Measurements from ENCODE around the gene MLLT10. TPM values are rescaled to one million over a fixed set of nuclear protein-coding genes. Genes with fewer than 3 reads are reported as not detected.
"Not testable (repeated sequence)": the region's sequence is repeated elsewhere in the genome, so short reads cannot be mapped to it uniquely, and the experiment has no call there.

MLLT10 gene
- total RNA-seq, 1 experiment from 2014 or later: 39.3 TPM

GRCh38 chr10:21600804-21601433, 66.9 kb downstream of the MLLT10 start:
- H3K4me1 ChIP-seq: no peaks in the 10 kb centered on the region

GRCh38 chr10:21602313-21602712, 68.3 kb downstream of the MLLT10 start:
- DNase-seq: no peak
- H3K27me3 ChIP-seq: no peaks in the 10 kb centered on the region
- no peaks in the 10 kb centered on the region for H3K4me1 ChIP-seq
- no peaks in the 10 kb centered on the region for H3K9me3 ChIP-seq (replicated peaks)
- peaks cover under 1% of the 10 kb centered on the region for H3K36me3 ChIP-seq
- no peak overlapping the region for H3K27ac ChIP-seq
- H3K4me3 ChIP-seq: no peak overlapping the region

More at GRCh38 chr10:21600804-21601433, 66.9 kb downstream of the MLLT10 start:
- no peak for DNase-seq
- Histone ChIP-seq H3K27ac (no peak overlapping the region), H3K4me3 (no peak overlapping the region), H3K9me3 (replicated peaks) (no peaks in the 10 kb centered on the region), H3K36me3 (no peaks in the 10 kb centered on the region; the same call in 1 of the 2 replicates), H3K27me3 (no peaks in the 10 kb centered on the region)

DNA sequence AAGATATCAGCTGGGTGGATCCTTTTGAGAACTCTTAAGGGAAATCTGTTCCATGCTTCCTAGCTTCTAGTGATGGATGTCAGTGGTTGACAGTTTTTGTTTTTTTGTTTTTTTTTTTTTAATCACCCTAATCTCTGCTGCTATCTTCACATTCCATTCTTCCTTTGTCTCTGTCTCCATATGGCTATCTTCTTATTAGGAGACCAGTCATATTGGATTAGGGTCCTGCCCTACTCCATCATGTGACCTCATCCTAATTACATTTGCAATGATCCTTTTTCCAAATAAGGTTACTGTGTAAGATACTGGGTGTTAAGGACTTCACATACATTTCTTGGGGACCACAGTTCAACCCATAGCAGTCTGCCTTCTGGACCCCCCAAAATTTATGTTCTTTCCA, 69.7 kb downstream of the MLLT10 start:
- H3K36me3 ChIP-seq: peaks cover 4% of the 10 kb centered on the region
- H3K9me3 ChIP-seq (replicated peaks): no peaks in the 10 kb centered on the region
- H3K27me3 ChIP-seq: no peaks in the 10 kb centered on the region
- no peak overlapping the region for H3K4me3 ChIP-seq
- no peaks in the 10 kb centered on the region for H3K4me1 ChIP-seq
- no peak for DNase-seq
- no peak overlapping the region for H3K27ac ChIP-seq

GRCh38 chr10:21604651-21605050, 70.6 kb downstream of the MLLT10 start:
- H3K4me1 ChIP-seq: no peaks in the 10 kb centered on the region
- H3K36me3 ChIP-seq: peaks cover 4% of the 10 kb centered on the region
- no peak overlapping the region for H3K27ac ChIP-seq
- H3K9me3 ChIP-seq (replicated peaks): no peaks in the 10 kb centered on the region
- no peak overlapping the region for H3K4me3 ChIP-seq
- DNase-seq: no peak
- no peaks in the 10 kb centered on the region for H3K27me3 ChIP-seq

DNA sequence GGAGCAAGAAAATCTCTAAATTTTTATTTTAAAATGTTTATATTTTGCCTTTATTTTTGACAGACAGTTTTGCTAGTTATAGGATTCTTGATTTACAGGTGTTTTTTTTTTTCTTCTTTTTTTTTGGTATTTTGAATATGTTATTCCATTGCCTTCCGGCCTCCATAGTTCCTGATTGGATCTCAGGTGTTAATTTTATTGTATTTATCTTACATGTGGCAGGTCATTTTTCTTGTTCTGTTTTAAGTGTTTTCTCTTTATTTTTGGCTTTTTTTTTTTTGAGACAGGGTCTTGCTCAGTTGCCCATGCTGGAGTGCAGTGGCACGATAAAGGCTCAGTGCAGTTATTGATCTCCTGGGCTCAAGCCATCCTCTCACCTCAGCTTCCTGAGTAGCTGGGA, 73.9 kb downstream of the MLLT10 start:
- no peak for DNase-seq
- Histone ChIP-seq H3K9me3 (replicated peaks) (no peaks in the 10 kb centered on the region), H3K27me3 (no peaks in the 10 kb centered on the region), H3K4me1 (no peaks in the 10 kb centered on the region), H3K27ac (no peak overlapping the region), H3K4me3 (no peak overlapping the region), H3K36me3 (peaks cover 8% of the 10 kb centered on the region)

GRCh38 chr10:21614000-21614399, 80.0 kb downstream of the MLLT10 start:
- no peaks in the 10 kb centered on the region for H3K27me3 ChIP-seq
- peaks cover 13% of the 10 kb centered on the region for H3K36me3 ChIP-seq
- H3K27ac ChIP-seq: no peak overlapping the region
- no peaks in the 10 kb centered on the region for H3K4me1 ChIP-seq
- DNase-seq: no peak
- no peaks in the 10 kb centered on the region for H3K9me3 ChIP-seq (replicated peaks)
- no peak overlapping the region for H3K4me3 ChIP-seq

DNA sequence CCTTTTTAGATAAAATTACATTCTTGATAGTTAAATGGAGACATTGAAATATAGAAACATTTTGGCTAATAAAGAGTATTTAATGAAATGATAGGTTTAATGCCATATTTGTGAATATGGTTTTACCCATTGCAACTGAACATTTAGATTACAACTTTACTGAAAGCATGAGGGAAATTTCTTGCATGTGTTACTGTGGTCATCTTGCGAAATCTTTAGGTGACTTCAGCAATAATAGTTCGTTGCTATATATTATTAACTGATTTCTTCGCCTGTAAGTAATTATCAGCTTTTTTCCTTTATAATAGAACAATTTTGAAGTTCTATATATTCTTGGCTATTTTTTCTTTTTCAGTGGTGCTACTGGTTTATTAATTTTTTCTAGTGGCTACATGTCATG, 83.2 kb downstream of the MLLT10 start:
- Histone ChIP-seq H3K27ac (no peak overlapping the region), H3K4me3 (no peak overlapping the region), H3K36me3 (peaks cover 18% of the 10 kb centered on the region), H3K4me1 (no peaks in the 10 kb centered on the region), H3K9me3 (replicated peaks) (no peaks in the 10 kb centered on the region), H3K27me3 (no peaks in the 10 kb centered on the region)
- DNase-seq: no peak

DNA sequence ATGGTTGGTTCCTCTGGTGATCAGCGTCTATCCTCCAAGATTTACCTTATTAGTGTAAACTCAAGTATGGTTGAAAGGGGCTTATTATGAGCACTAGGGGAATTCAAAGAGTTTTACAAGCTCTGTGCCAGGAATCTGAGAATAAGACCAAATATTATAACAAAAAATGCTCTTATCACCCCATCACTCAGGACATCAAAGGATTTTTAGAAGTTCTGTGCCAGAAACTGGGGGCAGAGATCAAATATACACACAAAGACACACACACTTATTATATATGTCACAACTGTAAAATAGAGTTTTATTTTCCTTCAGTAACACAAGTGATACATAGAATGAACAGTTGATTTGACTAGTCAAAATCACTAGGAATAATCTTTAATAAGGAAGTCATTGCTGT, 89.3 kb downstream of the MLLT10 start:
- no peaks in the 10 kb centered on the region for H3K27me3 ChIP-seq
- H3K36me3 ChIP-seq: peaks cover 15% of the 10 kb centered on the region
- no peak overlapping the region for H3K27ac ChIP-seq
- H3K4me1 ChIP-seq: no peaks in the 10 kb centered on the region
- H3K4me3 ChIP-seq: no peak overlapping the region
- DNase-seq: no peak
- no peaks in the 10 kb centered on the region for H3K9me3 ChIP-seq (replicated peaks)

GRCh38 chr10:21624421-21624820, 90.4 kb downstream of the MLLT10 start:
- H3K4me3 ChIP-seq; H3K4me1 ChIP-seq; H3K27ac ChIP-seq; DNase-seq; H3K9me3 ChIP-seq (replicated peaks); H3K27me3 ChIP-seq: not testable (repeated sequence)
- H3K36me3 ChIP-seq: peaks cover 15% of the 10 kb centered on the region

DNA sequence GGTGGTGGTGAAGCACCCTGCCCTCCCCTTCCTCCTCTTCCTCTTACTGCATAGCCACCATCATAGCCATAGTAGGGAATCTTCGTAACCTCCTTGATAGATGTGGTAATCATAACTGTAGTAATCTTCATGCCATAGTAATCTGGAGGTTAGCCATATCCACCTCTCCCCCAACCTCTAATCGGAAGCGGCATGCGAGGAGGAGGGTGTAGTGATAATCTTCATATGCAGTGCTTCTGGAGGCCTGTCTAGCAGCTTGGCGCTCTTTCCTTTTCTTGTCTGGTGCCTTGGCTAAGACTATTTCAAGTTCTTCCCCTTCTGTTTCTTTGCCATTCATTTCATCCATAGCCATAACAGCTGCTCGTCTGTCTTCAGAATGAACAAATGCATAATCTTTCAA, 90.9 kb downstream of the MLLT10 start:
- Histone ChIP-seq H3K9me3 (replicated peaks) (no peaks in the 10 kb centered on the region), H3K27me3 (no peaks in the 10 kb centered on the region), H3K27ac (no peak overlapping the region), H3K4me1 (no peaks in the 10 kb centered on the region), H3K4me3 (no peak overlapping the region), H3K36me3 (peaks cover 15% of the 10 kb centered on the region)
- DNase-seq: no peak

DNA sequence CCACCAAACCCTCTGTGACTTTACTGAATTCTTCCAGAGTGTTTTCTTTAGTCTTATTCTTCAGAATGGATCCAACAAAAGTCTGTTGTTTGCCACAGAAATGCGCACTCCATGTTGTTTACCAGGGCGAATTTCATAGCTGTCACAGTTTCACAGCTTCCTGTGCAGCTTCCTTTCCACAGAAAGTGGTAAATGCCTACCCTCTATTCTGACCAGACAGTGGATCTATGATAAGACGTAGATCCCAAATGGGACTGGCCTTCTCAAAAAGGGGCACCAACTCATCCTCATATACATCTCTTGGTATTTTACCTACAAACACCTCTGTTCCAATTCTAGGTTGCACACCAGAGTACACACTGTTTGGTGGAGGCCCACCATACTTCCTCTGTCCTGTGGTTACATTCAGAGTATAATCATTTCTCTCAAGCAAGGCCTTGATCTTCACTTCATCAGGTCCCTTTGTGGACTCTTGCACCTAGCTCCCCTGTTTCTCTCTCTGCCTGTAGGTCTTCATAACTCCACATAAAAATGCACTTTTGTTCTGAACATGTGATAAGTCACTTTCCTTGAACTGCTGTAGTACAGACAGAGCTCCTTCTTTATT, 91.7 kb downstream of the MLLT10 start:
- no peak overlapping the region for H3K27ac ChIP-seq
- peaks cover 12% of the 10 kb centered on the region for H3K36me3 ChIP-seq
- H3K27me3 ChIP-seq: no peaks in the 10 kb centered on the region
- no peaks in the 10 kb centered on the region for H3K4me1 ChIP-seq
- no peaks in the 10 kb centered on the region for H3K9me3 ChIP-seq (replicated peaks)
- no peak overlapping the region for H3K4me3 ChIP-seq
- DNase-seq: no peak

DNA sequence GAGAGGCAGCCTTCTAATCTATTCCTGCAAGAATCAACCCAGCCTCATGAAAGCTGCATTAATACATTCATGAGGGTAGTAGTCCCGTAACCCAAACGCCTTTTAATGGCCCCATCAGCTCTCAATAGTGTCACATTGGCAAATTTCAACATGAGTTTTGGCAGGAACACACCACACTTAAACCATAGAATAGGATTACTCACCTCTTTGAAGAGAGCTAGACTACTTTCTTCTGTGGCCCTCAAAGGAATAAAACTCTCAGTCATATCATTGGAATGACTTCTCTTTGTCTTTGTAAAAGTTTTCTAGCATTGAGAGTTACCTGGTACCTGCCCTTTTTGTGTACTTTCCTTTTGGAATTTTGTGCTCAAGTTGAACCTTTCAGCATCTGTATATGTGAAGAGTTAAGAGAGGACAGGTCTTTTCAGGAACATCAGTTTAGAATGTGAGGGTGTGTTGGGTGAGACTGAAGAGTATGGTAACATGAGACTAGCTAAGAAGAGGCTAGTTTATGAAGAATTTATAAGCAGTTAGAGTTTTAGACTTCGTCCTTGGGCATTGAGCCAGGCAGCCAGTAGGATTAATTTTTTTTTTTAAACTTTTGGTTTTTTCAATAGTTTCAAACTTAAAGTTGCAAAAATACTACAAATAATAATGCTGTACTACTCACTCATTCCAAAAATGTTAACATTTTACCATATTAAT, 92.6 kb downstream of the MLLT10 start:
- Histone ChIP-seq H3K36me3 (peaks cover 12% of the 10 kb centered on the region), H3K4me1 (no peaks in the 10 kb centered on the region), H3K9me3 (replicated peaks) (no peaks in the 10 kb centered on the region), H3K27me3 (no peaks in the 10 kb centered on the region), H3K4me3 (no peak overlapping the region), H3K27ac (no peak overlapping the region)
- DNase-seq: no peak

DNA sequence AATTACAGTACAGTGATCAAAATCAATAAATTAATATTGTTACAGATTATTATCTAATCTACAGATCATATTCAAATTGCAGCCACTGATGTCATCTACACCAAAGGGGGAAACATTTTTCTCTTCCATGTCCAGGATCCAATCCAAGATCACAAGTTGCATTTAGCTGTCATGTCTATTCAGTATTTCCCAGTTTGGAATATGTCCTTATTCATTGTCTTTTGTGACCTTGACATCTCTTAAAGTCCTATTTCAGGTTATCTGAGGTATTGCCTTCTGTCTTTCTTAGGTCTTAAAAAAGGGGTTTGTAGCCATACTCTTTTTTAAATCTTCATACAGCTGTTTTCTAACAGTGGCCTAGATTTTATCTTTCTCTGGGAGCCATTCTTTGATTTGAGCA, 93.3 kb downstream of the MLLT10 start:
- peaks cover 12% of the 10 kb centered on the region for H3K36me3 ChIP-seq
- no peak overlapping the region for H3K4me3 ChIP-seq
- no peaks in the 10 kb centered on the region for H3K9me3 ChIP-seq (replicated peaks)
- no peaks in the 10 kb centered on the region for H3K27me3 ChIP-seq
- no peak for DNase-seq
- no peak overlapping the region for H3K27ac ChIP-seq
- no peaks in the 10 kb centered on the region for H3K4me1 ChIP-seq

DNA sequence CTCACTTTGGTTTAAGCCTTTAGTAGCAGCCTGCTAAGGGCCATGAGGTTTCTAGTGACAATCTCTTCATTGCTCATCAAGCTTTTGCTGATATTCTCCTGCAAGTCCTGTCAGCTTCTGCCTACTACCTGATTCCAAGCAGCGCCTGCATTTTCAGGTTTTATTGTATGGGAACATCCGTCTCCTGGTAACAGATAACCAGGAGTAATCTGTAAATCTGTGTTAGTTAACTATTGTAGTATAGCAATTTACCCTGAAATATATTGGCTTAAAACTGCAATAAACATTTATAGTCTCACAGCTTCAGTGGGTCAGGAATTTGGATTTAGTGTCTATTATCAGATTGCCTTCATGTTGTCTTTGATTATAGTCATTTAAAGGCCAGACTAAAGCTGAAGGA, 94.0 kb downstream of the MLLT10 start:
- Histone ChIP-seq H3K27me3 (no peaks in the 10 kb centered on the region), H3K36me3 (peaks cover 13% of the 10 kb centered on the region), H3K9me3 (replicated peaks) (no peaks in the 10 kb centered on the region), H3K4me3 (no peak overlapping the region), H3K4me1 (no peaks in the 10 kb centered on the region), H3K27ac (no peak overlapping the region)
- no peak for DNase-seq

DNA sequence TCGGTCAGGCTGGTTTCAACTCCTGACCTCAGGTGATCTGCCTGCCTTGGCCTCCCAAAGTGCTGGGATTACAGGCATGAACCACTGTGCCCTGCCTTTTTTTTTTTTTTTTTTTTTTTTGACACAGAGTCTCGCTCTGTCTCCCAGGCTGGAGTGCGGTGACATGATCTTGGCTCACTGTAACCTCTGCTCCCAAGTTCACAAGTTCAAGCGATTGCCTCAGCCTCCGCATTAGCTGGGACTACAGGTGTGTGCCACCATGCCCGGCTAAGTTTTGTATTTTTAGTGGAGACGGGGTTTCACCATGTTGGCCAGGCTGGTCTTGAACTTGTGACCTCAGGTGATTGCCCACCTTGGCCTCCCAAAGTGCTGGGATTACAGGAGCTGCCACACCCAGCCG, 94.6 kb downstream of the MLLT10 start:
- DNase-seq; H3K27me3 ChIP-seq; H3K9me3 ChIP-seq (replicated peaks); H3K4me3 ChIP-seq; H3K4me1 ChIP-seq; H3K27ac ChIP-seq: not testable (repeated sequence)
- peaks cover 14% of the 10 kb centered on the region for H3K36me3 ChIP-seq

All from SJCRH30 (cell line).